Ishikawa (cell line): ENCODE measurements around the gene KCTD2.

Source experiments
- CEBPB ChIP-seq: IDR thresholded peaks from 2 replicates; pipeline ENCODE4 v1.6.1; 2012
- CREB1 ChIP-seq: IDR thresholded peaks from 2 replicates; pipeline ENCODE4 v1.6.1; 2012; ENCODE audit warnings: low read depth
- EGR1 ChIP-seq: IDR thresholded peaks from 2 replicates; pipeline ENCODE4 v1.6.1; 2012
- EP300 ChIP-seq: IDR thresholded peaks from 2 replicates; pipeline ENCODE4 v1.6.1; 2012; ENCODE audit warnings: borderline replicate concordance
- FOXM1 ChIP-seq: IDR thresholded peaks from 2 replicates; pipeline ENCODE4 v1.6.1; 2012; ENCODE audit warnings: low read depth, borderline replicate concordance
- MAX ChIP-seq: IDR thresholded peaks from 2 replicates; pipeline ENCODE4 v1.6.1; 2012
- NFIC ChIP-seq: IDR thresholded peaks from 2 replicates; pipeline ENCODE4 v1.6.1; 2012
- RAD21 ChIP-seq: IDR thresholded peaks from 2 replicates; pipeline ENCODE4 v1.6.1; 2012; ENCODE audit warnings: low read depth
- REST ChIP-seq: IDR thresholded peaks from 2 replicates; pipeline ENCODE4 v1.6.1; 2012; ENCODE audit warnings: low read depth, mild to moderate bottlenecking
- TAF1 ChIP-seq: IDR thresholded peaks from 2 replicates; pipeline ENCODE4 v1.6.1; 2012; ENCODE audit warnings: low read depth, mild to moderate bottlenecking
- TCF12 ChIP-seq: IDR thresholded peaks from 2 replicates; pipeline ENCODE4 v1.6.1; 2012; ENCODE audit warnings: low read depth
- TEAD4 ChIP-seq: IDR thresholded peaks from 2 replicates; pipeline ENCODE4 v1.6.1; 2012
- USF1 ChIP-seq: IDR thresholded peaks from 2 replicates; pipeline ENCODE4 v1.6.1; 2012
- YY1 ChIP-seq: IDR thresholded peaks from 2 replicates; pipeline ENCODE4 v1.6.1; 2012; ENCODE audit warnings: low read depth
- ZBTB7A ChIP-seq: IDR thresholded peaks from 2 replicates; pipeline ENCODE4 v1.6.1; 2012; ENCODE audit warnings: low read depth

The KCTD2 gene

GRCh38 chr17:75012346-75013091, 34.5 kb upstream of the KCTD2 start, which contains the start of gene MRPL58:
Gene MRPL58 (plus strand): TSS chr17:75012670. CDS start chr17:75012687, 17 bp downstream.
- TF ChIP-seq RAD21 = peak; percentile 40; the same call in 1 of the 2 replicates
- TF ChIP-seq CREB1 = peak; percentile 38; the same call in 1 of the 2 replicates
- TF ChIP-seq EP300 = no peak
- TF ChIP-seq MAX = peak; percentile 71; the same call in 1 of the 2 replicates
- TF ChIP-seq USF1 = peak; percentile 74
- TF ChIP-seq NFIC = peak; percentile 66
- TF ChIP-seq TAF1 = peak; percentile 100
- peak; percentile 54; the same call in 1 of the 2 replicates for TF ChIP-seq FOXM1
- peak; percentile 97 for TF ChIP-seq YY1
- TF ChIP-seq ZBTB7A = peak; percentile 65; the same call in 1 of the 2 replicates
- peak; percentile 80 for TF ChIP-seq TCF12
- TF ChIP-seq TEAD4 = peak; percentile 24; the same call in 1 of the 2 replicates
- TF ChIP-seq REST = peak; percentile 10; the same call in 1 of the 2 replicates
- no peak for TF ChIP-seq CEBPB
- TF ChIP-seq EGR1 = peak; percentile 59; the same call in 1 of the 2 replicates

GRCh38 chr17:75013092-75013559, 33.9 kb upstream of the KCTD2 start:
- TF ChIP-seq TCF12 = no peak
- TF ChIP-seq EGR1 = no peak
- TF ChIP-seq CEBPB = no peak
- no peak for TF ChIP-seq ZBTB7A
- no peak for TF ChIP-seq RAD21
- TF ChIP-seq TEAD4 = no peak
- TF ChIP-seq EP300 = no peak
- no peak for TF ChIP-seq FOXM1
- TF ChIP-seq USF1 = no peak
- TF ChIP-seq MAX = no peak
- TF ChIP-seq TAF1 = no peak
- TF ChIP-seq CREB1 = no peak
- no peak for TF ChIP-seq NFIC
- no peak for TF ChIP-seq REST
- no peak for TF ChIP-seq YY1

GRCh38 chr17:75019146-75019545, 27.9 kb upstream of the KCTD2 start:
- TF ChIP-seq EGR1 (no peak), CREB1 (no peak), NFIC (no peak), REST (no peak), TEAD4 (no peak), TAF1 (no peak), EP300 (no peak)

GRCh38 chr17:75019710-75020109, 27.3 kb upstream of the KCTD2 start:
- no peak for TF ChIP-seq REST
- TF ChIP-seq RAD21 = no peak
- no peak for TF ChIP-seq ZBTB7A
- no peak for TF ChIP-seq TCF12
- TF ChIP-seq CREB1 = no peak
- TF ChIP-seq CEBPB = no peak
- no peak for TF ChIP-seq NFIC
- TF ChIP-seq YY1 = no peak
- TF ChIP-seq FOXM1 = no peak
- TF ChIP-seq EP300 = no peak
- TF ChIP-seq MAX = no peak
- no peak for TF ChIP-seq USF1
